GM21515 (cell line): Measurements from ENCODE around the gene CELF4.

ENCODE experiments used
- ATAC-seq: cut with Tn5 transposase; IDR thresholded peaks from one replicate; pipeline ENCODE4 v1.9.1; 2021; ENCODE audit not compliant: unreplicated experiment

The CELF4 gene

DNA sequence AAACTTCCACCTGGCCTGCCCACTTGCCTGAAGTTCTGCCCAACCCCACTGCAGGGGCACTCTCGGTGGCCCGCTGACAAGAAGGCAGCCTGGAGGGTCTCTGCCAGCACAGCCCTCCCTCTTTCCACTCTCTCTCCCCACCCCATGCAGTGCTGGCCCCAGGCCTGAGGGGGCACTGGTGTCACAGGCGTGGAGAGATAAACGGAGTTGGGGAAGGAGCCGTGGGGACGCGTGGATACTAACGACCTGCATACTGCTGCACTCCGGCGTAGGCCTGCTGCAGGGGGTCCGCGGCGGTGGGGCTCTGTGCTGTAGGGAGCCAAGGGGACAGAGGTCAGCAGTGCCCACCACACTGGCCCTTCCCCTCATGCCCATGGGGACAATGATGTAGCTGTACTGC, 299.3 kb downstream of the CELF4 start:
- ATAC-seq, result no peak

DNA sequence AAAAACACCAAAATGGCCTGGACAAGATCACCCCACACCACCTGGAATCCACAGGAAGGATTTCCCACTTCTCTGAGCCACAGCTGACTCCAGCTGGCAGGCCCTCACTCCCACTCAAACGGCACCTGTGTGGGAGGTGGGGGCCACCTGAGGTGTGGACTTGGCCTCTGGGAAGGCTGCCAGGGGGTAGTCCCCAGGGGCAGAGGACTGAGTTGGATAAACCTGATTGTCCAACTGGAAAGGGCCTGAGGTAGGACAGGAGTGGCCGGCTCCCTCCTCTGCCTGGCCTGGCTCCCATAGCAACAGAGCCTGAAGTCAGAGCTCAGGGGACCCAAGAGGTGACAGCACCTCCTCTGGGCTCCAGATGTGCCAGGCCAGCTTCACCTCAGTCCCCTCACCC, 300.2 kb downstream of the CELF4 start:
- ATAC-seq, result no peak

DNA sequence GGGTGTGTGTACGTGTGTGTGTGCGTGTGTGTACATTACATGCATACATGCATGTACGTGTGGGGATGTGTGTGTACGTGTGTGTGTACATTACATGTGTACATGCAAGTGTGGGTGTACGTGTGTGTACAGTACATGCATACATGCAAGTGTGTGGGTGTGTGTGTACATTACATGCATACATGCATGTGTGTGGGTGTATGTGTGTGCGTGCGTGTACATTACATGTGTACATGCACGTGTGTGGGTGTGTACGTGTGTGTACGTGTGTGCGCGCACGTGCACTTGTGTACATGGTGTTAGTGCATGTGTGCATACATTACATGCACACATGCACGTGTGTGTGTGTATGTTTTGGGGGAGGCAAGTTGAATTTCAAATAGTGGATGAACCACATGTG, 300.6 kb downstream of the CELF4 start:
- no peak for ATAC-seq

DNA sequence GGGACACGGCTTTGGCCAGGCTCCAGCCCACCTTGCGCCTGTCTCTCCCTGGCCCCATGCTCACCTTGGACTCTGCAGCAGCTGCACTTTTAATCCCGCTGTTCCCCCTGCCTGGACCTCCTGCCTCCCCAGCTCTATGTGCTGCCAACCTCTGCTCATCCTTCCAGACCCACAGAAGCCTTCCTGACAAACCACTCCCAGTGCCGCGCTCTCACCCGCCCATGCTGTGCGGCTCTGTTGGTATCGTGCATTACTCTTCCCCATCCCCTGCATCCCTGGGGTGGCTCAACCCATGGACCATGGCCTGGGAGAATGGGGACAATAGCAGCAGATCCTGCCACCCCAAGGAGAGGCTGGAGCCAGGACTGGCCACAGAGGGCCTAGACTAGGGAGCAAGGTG, 303.6 kb downstream of the CELF4 start:
- no peak for ATAC-seq

DNA sequence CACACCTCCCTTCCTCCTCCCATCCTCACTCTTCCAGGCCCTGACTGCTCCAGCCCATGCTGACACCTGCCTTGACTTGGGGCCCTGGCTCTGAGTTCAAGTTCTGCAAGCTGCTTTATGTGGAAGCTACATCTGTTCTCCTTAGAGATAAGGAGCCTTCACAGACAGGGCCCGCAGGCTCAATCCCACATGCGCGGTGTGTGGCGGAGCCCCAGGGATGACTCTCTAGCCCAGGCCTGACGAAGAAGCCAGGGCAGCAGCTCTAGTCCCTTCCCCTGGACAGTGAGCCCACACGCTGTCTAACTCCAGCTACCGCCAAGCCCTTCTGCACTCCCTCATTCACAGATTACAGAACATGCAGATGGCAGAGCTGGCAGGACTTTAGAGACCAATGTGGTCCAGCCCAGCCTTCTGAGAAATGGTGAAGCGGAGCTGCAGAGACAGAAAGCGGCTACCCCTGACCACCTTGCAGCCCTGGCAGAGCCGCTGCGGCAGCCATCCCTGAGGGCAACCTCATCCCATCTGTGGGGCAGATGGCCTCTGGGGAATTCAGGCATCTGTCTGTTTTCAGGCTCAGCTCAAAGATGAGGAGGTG, 304.3 kb downstream of the CELF4 start:
- ATAC-seq, result no peak

DNA sequence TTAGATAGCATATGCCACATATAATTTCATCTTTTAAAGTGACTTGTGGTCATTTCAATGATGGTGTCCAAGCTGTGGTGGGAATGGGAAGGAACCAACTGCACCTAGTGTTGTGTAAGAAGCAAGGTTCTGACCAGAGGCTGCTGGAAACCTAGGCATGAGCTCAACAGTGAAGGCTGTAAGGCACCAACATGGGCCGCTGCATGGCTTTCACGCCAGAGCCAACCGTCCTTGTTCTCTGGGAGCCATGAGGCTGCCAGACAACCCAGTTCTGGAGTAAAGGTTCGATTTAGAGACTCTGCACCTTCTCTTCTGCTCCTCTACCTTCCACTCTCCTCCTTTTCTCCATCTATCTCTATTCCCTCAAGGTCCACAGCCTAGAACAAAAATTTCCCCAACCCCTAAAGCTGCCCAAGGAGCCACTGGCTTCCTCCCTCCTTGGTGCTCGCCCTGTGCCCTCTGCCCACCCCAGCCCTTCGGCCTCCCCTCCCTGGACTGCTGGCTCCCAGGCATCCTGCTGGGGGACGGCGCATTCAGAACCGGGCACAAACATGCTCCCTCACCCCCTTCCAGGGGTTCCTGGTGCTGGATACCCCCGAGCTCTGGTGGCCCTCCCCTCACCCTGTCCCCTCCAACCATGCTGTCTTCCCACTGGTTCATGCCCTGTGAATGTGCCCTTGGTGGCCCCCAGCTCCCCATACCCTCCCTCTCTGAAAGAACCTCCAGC, 305.1 kb downstream of the CELF4 start:
- ATAC-seq, result no peak

DNA sequence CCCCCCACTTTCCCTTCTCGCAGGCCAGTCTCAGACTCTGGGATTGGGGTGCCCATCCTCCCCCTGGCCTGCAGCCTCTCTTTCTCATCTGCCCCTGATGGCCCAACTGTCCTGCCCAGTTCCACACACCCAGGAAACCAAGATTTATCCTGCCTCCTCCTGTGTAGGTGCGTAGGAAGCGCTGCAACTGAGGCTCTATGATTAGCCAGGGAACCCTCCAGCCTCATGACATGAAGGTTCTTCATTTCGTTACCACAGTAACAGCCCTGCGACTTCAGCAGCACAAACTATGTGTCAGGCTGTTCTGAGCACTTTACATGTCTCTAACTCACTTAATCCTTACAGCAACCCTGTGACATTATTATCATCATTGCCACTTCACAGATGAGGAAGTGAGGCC, 305.9 kb downstream of the CELF4 start:
- ATAC-seq, result no peak

DNA sequence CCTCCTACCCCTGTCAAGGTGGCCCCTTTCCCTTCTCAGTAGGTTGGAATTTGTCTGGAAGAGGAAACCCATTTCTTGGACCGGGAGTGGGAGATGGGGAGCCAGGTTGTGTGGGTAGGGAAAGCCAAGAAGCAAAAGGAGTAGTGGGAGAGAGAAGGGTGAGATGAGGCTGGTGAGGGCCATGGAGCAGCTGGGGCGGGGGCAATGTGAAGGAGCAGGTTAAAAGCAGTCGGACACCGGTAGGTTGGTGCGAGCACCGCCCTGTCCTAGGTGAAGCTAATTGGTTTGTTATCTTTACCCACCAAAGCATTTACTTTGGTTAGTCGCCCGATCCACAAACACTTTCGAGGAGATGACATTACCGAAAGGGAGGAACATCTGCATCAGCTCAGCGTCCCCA, 306.8 kb downstream of the CELF4 start:
- ATAC-seq, result no peak

DNA sequence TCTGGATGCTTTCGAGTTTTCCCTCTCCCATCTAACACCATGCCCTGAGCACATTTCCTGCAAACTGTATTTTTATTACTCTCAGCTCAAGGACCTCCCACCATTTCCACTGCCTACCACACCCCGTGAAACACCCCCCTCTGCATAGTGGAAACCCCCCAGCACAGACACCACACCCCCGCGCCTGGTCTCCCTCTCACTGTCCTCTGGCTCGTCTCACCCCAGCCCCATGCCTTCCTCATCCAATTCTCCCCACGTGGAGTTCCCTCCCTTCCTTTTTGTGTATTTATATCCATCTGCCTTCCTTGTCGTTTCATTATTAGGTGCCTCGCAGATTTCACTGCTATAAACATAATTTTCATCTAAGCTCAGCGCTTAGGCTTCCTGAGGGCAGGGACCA, 307.5 kb downstream of the CELF4 start:
- ATAC-seq, result no peak

DNA sequence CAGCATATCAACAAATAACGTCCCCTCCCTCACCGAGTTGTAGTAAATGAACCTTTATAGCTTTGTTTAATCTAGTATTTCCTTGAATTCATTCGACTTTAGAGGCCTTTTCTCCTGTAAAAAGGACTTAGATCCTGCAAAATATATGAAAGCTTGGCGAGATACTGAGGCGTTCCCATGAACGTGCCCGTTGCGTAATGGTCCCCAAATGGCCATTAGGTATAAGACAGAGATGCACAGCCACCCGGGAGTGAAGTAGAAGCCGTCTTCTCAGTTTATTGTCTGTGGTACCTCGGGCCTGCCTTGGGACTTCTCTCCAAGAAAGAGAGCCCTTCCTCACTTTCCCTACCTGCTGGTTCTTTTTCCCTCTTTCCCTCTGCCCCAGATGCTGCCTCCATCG, 310.6 kb downstream of the CELF4 start:
- no peak for ATAC-seq

DNA sequence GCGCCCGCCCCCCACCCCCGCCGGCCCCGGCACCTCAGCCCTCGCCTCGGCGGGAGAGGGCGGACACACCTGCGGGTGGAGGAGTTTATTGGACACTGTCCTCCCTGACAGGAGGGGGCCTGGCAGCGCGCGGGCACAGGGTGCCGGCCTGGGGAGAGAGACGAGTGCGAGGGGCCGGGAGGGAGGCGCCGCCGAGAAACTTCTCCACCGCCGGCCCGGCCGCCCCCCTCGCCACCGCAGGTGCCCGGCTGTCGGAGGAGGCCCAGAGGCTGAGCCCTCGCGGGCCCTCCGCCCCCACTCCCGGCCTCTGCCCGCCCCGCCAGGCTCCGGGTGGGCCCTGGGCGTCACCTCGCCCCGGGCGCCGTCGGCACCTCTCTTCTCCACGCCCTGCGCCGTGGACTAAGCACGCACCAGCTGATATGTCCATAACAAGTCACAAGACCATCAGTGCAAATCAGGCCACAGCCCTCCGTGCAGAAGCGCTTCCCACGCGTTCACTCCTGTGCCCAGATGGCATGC, 311.3 kb downstream of the CELF4 start:
- no peak for ATAC-seq

DNA sequence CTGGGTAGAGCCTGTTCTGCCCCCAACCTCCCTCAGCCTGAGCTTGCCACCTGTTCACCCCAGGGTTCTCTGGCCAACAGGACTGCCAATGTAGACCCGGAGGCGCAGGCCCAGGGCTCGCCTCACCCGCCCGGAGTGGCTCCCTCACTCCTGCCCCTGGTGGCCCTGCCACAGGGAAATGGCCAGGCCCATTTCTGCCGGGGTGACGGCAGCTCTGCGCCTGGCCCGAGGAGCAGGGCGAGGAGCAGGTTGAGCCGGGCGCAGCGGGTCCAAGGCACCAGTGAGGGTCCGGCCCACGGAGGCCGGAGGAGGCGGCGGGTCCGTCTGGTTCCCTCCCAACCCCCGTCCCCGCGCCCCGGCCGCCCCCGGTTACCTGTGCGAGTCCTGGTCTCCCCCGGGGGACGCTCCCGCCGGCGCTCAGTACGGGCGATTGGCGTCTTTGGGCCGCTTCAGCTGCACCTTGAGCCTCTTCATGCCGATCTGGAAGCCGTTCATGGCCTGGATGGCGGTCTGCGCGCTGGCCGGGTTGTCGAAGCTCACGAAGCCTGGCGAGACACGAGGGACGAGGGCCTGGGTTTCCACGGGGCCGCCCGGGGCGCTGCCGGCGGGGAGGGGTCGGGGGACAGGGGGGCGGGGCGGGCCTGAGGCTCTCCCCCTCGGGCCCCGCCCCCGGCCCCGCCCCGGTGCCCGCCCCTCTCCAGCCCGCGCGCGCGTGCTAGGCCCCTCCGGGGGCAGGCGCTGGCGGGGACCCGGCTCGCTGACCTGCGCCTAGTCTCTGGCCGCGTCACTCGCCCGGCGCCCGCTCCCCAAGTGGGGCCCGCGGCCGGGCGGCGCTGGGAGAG, 312.0 kb downstream of the CELF4 start:
- ATAC-seq, result no peak

DNA sequence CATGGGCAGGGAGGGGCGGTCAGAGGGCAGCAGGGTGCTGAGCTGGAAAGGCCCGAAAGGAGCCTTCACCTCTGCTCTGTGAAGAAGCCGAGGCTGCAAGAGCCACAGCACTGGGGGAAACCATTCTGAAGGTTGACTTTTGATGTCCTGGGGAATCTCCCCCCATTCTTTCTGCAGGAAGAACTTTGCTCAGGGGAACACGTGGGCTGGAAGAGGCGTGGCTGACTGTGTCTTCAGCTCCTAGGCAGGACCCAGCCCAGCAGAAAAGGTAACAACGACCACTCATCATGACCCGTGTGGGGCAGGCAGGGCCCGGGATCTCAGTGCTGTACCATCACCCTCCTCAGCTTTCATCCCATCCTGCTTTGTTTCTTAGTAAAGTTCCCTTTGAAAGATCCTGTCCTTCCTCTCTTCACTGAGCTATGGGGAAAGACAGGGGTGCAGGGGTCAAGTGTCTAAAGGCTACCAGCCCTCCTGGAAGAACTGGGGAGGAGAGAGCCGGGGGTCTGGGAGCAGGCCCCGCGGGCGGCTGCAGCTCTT, 312.7 kb downstream of the CELF4 start:
- no peak for ATAC-seq

DNA sequence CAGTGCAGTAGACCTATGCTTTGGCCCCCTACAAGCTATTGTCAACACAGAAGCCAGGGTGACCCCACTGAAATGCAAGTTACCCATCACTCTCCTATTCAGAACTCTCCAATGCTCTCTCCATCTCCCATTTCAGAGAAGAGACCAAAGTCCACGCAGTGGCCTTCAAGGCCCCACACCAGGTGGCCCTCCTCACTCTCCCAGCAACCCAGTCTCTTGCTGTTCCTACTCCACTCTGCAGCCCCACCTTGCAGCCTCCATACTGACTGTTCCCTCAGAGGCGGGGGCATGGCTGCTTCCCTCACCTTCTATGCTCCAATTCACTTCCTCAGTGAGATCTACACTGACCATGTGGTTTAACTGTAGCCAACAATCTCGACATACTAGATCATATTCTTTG, 313.3 kb downstream of the CELF4 start:
- no peak for ATAC-seq

DNA sequence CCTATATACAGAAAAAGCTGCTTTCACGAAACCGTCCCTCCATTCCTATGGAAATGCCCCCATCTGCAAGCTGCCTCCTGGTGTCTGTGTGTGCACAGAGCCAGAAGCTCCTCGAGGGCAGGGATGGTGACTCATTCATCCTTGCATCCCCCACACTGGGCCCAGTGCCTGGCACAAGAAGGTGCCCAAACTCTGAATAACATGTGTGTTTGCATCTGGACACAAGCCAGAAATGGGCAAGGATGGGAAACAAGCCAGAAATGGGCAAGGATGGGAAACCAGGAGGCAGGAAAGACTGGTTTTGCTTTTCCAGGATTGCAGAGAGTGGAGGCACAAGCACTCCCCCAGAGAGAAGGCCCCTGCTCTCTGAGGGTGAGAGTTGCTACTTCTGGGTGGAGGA, 313.9 kb downstream of the CELF4 start:
- ATAC-seq, result no peak

DNA sequence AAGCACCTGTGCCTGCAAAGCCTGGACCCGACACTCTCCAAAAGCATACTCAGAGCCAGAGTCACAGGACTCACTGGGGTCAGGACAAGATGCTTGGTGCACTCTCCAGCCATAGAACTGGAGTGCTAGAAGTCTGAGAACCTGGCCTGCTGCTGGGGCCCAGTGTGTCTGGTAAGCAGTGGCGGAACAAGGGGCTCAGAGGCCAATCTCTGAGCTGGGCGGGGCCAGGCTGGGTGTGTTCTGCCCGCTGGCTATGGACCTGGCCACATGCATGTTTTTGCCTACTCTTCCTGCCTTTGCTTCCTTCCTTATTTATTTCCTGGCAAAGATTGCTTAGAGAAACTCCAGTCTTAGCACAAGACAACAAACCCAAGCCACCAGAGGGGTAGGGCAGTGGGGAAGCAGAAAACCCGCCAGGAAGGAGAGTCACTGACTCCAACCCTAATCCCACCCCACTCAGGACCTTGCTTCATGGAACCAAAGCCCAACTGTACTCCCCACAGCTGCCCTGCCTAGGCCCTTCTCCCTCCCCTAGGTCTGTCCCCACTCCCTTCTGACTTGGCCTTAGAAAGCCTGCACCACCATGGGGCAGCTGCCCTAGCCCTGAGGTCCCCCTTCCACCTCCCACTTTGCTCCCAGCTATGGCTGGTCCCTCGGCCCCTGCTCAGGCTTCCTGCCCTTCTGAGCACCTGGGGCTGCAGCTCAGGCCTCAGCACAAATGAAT, 315.5 kb downstream of the CELF4 start:
- ATAC-seq, result no peak

DNA sequence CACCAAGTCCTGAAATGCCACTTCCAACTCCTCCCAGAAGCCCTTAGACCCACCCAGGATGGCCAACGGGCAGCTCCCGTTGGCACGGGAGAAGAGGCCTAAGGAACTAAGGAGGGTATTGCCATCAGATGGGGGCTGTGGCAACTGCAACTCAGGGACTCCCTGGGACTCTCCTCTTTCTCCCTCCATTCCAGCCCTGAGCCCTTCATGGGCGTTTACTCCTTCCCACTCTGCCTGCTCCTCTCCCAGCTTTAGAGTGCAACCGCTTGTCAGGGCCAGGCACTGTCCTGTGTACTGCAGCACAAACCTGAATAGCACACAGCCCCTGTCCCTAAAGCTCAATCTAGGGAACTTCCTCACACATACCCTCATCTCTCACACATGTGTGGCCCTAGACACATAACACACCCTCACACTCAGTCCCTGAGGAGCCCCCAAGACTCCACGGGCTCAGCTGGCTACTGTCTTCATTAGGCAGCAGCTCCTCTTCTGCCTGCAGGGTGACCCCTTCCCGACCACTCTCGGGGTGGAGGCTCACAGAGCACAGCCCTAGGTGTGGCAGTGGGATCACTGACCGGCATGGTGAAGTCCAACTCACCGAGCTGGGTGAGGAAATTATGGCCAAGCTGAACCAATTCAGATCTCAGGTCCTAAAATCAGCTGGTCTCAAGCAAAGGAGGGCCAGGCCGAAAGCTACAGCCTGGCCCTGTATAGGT, 316.3 kb downstream of the CELF4 start:
- no peak for ATAC-seq

DNA sequence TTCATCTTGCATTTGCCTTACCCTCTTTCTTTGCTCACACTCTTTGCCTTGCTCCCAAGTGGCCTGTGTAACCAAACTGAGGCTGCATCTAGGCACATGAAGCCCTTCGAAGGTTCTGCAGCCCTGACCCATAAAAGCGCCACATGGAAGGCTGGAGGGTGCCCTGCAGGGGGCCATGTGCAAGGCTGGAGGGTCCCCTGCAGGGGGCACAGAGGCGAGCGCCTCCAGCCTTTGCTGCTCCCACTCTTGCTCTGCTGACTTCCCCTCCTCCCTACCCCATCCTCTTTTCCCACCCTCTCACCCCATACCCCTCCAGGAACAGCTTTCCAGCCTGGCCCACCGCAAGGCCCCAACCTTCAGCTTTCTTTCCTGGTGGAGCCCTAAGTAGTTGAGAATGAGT, 317.3 kb downstream of the CELF4 start:
- ATAC-seq, result no peak

DNA sequence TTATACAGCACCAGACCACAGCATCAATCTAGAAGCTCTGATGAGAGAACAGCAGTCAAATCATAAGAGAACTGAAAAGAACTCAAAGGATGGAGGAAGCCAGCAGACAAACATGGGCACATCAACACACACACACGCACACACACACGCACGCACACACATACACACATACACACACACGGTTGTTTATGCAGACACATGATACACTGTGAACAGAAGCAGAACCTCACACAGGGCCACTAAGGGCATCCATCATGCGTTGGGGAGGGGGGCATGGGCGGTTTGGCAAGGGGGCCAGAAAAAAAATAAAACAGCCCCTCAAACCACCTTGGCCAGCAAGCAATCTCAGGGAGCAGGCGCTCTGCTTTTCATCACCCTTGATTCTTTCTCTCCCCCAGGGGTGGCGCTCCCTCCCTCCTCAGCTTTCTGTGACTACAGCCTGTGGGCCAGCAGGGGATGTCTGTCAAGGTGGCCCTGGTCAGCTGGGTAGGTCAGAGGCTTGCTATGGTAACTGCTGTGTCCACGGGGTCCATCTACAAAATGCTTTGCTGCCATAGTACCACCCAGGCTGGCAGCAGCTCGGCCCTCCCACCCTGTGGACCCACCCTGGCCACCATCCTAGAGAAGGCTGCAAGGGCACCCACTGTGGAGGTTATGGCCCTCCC, 318.0 kb downstream of the CELF4 start:
- ATAC-seq, result no peak

DNA sequence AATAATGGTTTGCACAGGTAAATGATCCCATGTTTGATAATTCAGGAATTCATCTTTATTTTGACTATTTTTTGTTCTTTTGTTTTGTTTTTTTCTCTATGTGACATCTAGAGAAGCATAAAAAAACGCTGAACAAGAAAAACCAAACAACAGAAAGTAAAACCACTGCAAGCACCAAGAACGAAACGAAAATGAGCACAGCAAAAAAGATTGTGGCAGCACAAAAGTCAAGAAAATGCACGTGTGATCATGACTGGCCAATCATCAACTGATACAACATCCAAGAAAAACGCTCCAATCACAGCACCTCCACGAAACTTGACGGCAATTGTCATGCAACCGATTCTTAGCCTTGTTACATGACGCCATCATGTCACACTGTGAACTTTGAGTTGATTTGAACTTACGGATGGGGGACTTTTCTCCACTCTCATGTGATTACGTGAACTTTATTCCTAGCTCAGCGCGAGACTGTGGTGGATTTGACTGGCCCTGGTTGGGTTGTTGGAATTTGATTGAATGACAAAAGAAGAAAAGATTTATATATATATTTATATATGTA, 318.7 kb downstream of the CELF4 start:
- no peak for ATAC-seq
